ENCODE results near the gene S1PR2.
"Not testable (repeated sequence)": the region's sequence is repeated elsewhere in the genome, so short reads cannot be mapped to it uniquely, and the experiment has no call there.

Gene S1PR2

DNA sequence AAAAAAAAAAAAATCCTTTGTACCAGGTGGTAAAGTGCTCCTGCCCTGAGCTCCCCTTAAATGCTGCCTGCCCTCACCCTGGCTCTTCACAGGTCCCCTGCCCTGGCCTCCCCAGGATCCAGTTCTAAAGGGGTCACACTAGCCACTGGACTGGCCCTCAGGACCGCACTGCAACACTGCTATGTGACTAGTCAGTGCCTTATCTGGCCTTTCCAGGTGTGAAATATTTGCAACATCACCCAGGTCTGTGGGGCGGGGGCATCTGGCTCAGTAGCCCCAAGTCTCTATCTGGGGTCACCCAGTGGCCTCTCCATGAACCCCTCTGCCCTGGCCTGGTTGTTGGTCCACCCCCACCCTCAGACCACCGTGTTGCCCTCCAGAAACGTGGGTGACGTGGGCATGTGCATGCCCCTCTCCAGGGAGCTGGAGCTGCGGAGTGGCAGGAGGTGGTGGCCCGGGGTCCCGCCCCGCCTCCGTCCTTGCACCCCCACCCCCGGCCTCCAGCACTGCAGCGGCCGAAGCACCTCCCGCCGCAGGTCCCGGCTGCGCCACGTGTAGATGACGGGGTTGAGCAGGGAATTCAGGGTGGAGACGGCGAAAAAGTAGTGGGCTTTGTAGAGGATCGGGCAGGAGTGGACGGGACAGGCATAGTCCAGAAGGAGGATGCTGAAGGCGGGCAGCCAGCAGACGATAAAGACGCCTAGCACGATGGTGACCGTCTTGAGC lies 7.5 kb downstream of the S1PR2 start:
- DNase-seq (ENCODE audit: low spot score), result no peak

DNA sequence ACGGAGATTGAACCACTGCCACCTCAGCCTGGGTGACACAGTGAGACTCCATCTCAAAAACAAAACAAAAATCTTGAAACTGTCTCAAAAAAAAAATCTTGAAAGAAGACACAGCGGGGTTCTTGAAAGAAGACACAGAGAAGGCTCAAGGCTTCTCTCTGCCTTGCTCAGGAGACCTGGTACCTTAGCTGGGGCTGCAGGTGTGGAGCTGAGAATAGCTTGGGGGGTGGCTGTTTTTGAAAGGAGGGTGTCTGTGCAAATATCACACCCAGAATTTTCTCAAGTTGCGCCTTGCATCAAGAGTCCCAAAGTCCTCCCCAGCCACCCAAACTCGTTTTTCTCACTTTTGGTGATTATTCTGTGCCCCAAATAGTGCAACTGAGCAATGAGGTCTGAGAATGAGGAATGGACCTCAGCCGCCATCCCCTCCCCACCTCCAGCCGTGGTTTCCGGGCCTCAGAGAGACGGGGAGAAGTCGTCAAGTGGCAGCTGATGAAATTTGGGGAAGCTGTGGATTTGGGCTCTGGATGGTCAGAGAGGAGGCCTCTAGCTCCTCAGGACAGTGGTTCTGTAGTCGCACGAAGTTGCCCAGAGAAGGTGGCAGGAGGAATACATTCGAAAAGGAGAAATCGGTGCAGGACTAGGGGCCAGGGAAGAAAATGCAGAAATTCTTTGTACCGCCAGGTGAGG lies 8.8 kb downstream of the S1PR2 start:
- DNase-seq (ENCODE audit: low spot score), result no peak

DNA sequence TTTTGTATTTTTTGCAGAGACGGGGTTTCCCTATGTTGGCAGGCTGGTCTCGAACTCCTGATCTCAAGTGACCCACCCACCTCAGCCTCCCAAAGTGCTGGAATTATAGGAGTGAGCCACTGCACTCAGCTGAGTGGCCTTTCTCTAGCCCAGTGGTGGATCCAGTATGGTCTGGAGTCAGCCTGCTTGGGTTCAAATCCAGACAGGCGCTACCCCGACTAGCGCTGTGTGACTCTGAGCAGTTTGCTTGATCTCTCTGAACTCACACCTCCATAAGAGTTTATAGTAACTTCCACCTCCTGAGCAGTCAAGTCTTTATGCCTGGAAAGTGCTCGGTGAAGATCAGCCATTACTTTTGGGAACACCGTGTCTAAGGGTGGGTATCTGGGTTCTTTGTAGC lies 10.4 kb downstream of the S1PR2 start:
- no peak for DNase-seq (ENCODE audit: low spot score)

DNA sequence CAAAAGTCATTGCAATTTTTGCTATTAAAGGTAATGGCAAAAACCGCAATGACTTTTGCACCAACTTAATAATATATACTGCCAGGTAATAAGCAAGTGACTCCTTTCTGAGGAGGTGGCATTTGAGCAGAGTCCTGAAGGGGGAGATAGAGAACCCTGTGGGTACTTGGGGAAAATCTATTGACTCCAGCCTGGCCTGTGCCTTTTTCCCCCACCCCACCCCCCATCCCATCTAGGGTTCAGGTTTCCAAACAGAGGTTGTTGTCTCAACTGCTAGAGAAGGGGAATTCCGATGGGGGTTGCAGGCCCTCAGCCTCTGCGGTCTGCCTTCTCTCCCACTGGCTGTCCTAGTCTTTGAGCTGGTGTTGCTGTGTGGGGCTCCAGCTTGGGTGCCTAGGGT lies 11.5 kb downstream of the S1PR2 start:
- no peak for DNase-seq (ENCODE audit: low spot score)

DNA sequence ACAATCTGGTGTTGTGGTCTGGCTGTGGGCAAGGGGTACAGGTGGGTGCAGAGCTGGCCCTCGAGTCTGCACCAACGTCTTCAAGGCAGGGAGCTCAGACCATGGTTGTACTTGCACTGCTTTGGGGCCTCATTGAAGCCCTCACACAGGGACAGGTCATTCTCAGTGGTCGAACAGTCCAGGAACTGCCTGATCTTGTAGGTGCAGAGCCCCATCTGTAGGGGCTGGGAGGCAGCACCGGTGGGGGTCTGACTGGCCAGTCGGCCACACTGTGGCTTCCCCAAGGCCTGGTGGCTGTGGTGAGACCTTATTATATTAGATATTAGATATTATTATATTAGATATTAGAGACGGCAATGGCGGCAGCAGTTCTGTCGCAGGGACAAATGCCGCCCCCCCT lies 14.0 kb downstream of the S1PR2 start:
- DNase-seq (ENCODE audit: low spot score), result no peak

DNA sequence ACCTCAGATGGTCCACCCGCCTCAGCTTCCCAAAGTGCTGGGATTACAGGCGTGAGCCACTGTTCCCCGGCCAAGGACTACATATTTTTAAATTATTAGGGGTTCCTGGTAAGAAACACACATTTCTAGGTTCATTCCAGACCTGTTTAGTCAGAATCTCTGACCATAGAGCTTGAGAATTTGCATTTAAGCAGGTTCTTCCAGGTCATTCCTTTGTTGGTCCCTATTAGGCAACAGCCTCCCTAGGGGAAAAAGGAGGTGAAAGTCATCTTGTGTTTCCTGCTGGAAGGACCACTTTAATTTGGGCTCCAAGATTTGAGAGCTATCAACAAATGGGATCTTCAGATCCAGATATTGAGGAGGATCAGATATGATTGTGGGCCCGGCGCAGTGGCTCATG lies 16.3 kb downstream of the S1PR2 start:
- no peak for DNase-seq (ENCODE audit: low spot score)

DNA sequence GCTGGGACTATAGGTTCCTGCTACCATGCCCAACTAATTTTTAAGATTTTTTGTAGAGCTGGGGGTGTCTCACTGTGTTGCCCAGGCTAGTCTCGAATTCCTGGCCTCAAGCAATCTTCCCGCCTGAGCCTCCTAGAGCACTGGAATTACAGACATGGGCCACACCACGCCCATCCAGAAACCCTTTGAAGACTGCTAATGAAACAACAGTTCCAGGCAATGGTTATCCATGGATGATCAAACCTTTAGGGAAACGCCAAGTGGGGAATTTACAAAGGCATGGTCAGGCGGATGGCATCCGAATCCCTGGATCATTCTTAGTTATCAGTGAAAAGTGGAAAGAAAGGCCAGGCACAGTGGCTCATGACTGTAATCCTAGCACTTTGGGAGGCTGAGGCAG lies 19.4 kb downstream of the S1PR2 start:
- no peak for DNase-seq (ENCODE audit: low spot score)

DNA sequence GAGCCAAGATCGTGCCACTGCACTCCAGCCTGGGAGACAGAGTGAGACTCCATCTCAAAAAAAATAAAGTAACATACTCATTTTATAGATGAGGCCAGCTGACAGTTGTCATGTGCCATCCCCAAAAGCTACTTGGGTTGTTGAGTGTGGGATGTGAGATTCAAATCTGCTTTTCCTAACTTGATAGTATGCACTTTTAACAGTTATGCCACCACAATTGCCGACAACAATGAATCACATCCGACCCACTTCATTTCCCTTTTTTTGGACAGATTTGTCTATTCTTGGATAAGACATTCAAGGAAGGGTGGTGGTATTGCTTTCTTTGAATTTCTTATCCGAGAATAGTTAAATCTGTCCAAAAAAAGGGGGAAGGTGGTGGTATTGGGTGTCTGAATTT lies 20.1 kb downstream of the S1PR2 start:
- no peak for DNase-seq (ENCODE audit: low spot score)

DNA sequence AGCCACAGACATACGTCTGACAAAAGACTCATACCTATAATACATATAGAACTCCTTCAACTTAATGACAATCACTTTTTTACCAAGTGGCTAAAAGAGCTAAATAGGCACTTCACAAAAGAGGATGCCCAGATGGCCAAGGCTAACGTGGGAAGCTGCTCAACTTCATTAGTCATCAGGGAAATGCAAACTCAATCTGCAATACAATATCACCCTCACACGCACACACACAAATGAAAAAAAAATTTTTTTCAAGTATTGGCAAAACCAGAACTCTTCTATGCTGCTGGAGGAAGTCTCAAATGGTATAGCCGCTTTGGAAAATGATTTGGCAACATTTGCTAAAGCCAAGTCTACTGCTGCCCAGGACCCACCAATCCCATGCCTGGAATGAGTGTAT lies 21.8 kb downstream of the S1PR2 start:
- DNase-seq (ENCODE audit: low spot score), result no peak

DNA sequence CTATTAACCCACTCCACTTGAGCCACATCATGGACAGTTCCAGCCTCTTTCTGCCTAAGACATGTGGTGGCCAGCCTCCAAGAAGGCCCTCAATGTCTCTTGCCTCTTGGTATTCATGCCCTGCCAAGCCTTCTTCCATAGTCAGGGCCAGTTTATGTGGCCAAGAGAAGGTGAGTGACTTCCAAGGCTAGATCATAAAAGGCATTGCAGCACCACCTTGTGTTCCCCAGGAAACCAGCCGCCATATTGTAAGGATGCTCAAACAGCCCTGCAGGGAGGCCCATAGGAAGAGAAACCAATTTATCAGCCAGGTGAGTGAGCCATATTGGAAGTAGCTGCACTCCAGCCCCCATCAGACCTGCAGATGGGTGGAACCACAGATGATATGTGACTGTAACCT lies 24.1 kb downstream of the S1PR2 start:
- DNase-seq (ENCODE audit: low spot score), result no peak

DNA sequence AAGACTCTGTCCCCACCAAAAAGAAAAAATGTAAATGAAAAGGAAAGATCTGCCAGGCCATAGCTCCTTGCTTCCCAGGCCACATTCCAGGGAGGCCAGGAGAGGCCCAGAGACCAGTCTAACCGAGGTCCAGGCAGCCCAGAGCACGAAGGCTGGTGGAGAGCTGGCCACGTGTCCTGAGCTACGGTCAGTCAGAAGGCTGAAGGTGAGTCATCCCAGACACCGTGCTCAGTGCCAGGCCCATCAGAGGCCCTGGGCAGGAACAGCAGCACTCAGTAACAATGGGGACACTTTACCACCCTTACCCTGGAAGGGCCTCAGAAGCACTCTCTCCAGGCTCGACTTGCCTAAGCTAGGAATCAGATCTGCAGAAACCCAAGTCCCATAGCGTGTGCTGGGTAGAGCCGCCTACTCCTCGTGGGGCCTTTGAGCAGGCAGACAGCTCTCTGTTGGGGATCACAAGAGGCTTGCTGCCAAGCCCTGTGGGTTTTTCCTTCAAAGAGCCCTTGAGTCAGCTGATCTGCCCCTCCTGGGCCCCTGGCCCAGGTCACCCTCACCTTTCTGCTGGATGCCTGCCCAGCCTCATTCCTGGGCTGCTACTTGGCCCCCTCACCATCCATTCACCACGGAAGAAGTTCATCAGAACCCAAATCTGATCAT lies 24.8 kb downstream of the S1PR2 start:
- DNase-seq (ENCODE audit: low spot score), result no peak

DNA sequence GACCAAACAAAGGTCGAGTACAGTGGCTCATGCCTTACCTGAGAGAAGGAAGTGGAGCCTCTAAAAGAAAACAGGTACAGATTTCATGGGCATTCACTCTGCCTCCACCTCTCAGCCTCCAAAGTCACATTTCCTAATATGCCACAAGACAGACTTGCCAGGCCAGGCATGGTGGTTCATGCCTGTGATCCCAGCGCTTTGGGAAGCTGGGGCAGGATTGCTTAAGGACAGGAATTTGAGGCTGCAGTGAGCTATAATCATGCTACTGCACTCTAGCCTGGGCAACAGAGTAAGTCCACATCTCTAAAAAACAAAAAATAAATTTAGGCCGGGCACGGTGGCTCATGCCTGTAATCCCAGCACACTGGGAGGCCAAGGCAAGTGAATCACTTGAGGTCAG lies 25.5 kb downstream of the S1PR2 start:
- no peak for DNase-seq (ENCODE audit: low spot score)

DNA sequence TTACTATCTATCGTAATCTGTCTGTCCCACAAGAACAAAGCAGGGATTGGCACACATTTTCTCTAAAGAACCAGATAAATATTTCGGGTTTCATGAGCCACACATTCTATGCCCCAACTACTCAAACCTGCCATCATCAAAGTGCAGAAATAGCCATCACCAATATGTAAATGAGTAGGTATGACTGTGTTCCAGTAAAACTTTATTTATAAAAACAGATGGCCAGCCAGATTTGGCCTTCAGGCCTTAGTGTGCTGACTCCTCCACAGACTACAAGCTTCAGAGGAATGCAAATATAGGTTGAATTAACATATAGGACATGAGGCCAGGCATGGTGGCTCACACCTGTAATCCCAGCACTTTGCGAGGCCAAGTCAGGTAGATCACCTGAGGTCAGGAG lies 27.4 kb downstream of the S1PR2 start:
- DNase-seq (ENCODE audit: low spot score), result no peak

DNA sequence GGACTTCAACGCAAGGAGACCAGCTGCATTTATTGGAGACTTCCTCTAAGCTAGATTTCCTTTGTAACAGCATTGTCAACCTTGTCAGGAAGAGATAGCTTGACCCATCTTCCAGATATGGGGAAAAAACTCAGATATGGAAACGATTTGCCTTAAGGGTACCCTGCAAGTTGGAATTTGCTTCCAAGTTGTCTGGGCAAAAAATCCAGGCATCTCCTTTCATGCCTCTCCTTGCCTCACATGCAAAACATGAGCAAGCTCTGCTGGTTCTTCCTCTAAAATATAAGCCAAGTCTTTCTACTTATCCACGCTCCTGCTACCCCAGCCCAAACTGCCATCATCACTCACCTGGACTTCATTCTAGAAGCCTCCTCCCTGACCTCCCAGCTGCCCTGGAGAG lies 30.0 kb downstream of the S1PR2 start:
- DNase-seq (ENCODE audit: low spot score), result no peak

DNA sequence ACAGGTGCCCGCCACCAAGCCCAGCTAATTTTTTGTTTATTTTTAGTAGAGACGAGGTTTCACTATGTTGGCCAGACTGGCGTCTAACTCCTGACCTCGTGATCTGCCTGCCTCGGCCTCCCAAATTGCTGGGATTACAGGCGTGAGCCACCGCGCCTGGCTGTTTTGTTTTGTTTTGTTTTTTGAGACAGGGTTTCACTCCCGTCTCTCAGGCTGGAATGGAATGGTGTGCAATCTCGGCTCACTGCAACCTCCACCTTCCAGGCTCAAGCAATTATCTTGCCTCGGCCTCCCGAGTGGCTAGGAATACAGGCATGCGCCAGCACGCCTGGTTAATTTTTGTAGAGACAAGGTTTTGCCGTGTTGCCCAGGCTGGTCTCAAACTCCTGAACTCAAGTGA lies 31.0 kb downstream of the S1PR2 start:
- DNase-seq (ENCODE audit: low spot score), result not testable (repeated sequence)

DNA sequence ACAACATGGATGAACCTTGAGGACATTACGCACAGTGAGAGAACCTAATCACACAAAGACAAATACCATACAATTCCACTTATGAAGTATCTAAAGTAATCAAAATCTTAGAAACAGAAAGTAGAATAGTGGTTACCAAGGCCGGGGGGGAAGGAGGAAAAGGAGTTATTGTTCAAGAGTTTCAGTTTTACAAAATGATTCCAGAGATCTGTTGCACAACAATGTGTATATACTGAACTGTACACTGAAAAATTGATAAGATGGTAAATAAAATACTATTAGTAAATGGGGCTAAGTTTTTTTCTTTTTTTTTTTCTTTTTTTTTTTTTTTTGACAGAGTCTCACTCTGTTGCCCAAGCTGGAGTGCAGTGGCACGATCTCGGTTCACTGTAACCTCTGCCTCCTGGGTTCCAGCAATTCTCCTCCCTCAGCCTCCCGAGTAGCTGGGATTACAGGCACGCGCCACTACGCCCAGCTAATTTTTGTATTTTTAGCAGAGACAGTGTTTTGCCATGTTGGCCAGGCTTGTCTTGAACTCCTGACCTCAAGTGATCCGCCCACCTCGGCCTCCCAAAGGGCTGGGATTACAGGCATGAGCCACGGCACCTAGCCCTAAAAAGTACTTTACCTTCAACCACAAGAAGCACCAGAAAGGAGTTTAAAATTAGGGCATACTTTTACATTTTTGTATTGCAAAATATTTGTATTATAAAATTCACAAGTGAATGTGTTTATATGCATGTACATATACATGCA lies 32.1 kb downstream of the S1PR2 start:
- not testable (repeated sequence) for DNase-seq (ENCODE audit: low spot score)

DNA sequence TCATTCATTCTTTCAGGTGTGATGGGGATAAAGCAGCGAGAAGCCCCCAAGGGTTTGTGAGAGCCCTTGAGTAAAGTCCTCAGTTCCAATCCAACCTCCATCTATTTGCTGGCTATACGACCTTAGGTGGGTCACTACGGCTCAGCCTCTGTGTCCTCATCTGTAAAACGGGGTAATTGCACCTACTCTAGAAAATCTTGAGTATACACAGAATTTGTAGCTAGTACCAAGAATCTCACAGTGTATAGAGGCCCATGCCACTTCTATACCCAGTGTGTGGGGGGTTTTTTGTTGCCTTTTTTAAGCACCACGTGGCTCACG lies 36.0 kb downstream of the S1PR2 start:
- no peak for DNase-seq (ENCODE audit: low spot score)

DNA sequence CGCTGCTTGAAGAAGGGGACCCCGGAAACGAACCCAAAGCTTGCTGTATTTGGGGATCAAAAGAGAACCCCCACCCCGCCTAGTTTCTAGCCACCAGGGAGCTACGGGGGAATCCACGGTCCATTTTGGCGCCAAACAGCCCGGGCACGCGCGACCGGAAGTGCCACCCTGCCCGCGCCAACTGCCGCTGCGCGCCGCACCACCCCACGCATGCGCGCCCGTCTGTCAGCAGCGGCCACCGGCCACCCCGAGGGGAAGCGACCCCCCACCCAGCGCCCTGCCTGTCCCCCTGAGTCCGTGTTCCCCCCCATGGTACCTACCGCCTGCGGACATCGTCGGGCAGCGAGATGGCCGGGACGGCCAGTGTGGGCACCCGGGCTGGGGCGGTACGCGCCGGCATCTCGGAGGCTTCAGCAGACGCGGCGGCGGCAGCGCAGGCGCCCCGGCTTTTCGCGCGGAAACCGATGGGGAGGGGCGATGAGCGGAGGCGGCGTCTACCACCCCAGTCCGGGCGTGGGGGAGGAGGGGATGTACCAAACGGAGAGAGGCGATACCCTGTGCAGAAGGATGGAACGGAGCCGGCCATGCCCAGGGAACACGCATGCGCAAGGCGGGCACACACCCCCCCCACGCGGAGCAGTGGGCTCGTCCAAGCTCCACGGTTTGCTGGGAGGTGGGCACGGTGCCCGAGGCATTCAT lies 36.5 kb downstream of the S1PR2 start, which contains the start of gene DNMT1:
Gene DNMT1 (minus strand): TSS at position 454 of the 699 bp plus-strand sequence. CDS start 54 bp downstream, at position 400.
- peak; percentile 91 for DNase-seq (ENCODE audit: low spot score)

DNA sequence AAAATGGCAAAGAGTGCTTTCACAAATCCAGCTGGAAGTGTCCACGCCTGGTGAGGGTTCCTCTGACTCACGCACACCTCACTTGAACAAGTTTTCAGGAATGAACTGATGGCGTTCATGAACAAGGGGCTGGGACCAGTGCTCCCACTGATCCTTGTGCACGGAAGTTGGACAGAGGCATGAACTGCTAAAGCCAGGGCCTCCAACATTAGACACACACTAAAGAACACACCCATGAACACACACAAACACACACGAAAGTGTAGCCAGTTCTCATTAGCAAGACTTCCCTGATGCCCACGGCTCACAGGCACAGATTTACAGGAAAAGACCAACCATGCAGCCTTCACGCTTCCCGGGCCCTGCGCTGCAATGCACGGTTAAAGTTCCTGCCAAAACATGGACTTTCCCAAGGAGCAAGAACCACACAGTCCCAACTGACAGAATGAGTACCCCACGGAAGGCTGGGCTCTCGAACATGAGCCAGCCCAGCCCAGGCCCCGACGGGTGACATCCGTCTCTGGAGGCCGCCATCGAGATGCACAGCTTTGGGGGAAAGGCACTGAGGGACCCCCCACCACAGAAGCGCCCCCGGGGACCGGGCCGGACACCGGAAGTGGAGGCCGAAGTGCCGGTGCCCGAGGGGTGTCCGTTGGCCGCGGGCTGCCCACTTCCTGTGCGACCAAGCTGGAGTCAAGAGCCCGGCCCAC lies 37.2 kb downstream of the S1PR2 start:
- peak; percentile 5 for DNase-seq (ENCODE audit: low spot score)

DNA sequence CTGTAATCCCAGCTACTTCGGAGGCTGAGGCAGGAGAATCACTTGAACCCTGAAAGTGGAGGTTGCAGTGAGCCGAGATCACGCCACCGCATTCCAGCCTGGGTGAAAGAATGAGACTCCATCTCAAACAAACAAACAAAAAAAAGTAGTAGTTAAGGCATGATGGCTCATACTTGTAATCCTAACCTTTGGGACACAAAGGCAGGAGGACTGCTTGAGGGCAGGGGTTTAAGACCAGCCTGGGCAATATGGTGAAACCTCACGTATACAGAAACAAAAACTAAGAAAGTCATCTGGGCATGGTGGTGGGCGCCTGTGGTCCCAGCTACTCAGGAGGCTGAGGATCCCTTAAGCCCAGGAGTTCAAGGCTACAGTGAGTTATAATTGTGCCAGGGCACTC lies 38.2 kb downstream of the S1PR2 start:
- DNase-seq (ENCODE audit: low spot score), result no peak

DNA sequence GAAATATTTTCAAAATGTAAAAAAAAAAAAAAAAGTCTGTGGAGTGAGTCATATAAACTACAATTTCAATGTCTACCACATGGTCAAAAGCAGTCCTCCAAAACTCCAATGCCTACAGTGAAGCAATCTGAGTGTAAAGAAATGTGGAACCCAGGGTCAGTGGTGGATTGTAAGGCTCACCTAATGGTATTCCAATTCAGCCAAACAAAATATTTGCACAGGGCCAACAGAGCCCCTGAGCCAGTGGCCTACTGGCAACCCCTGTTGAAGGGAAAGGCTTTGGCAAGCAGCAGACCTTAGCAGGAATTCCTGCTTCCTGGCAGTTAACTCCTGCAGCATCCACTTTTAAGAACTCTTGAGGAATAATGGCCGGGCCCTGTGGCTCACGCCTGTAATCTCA lies 39.8 kb downstream of the S1PR2 start:
- DNase-seq (ENCODE audit: low spot score), result no peak
